AG09309 (cell line): ENCODE measurements around the gene TBC1D22B.
"Not testable (repeated sequence)": the region's sequence is repeated elsewhere in the genome, so short reads cannot be mapped to it uniquely, and the experiment has no call there.

ENCODE experiments used
- DNase-seq: peaks from one replicate; pipeline ENCODE4 v3.0.0-alpha.2; 2010; ENCODE audit warnings: low read depth
- H3K4me3 ChIP-seq: 2 replicates; pipeline ENCODE4 v1.5.1; 2011; ENCODE audit warnings: mild to moderate bottlenecking, low read depth, low read length, moderate library complexity; ENCODE audit not compliant: control insufficient read depth
- TF ChIP-seq, protein P1 (sequence below): IDR thresholded peaks from 2 replicates; pipeline ENCODE4 v1.5.1; 2011; ENCODE audit warnings: mild to moderate bottlenecking, low read depth, low read length, inconsistent platforms; ENCODE audit not compliant: insufficient read depth, control insufficient read depth; ENCODE audit errors: missing control alignments

Gene TBC1D22B

DNA sequence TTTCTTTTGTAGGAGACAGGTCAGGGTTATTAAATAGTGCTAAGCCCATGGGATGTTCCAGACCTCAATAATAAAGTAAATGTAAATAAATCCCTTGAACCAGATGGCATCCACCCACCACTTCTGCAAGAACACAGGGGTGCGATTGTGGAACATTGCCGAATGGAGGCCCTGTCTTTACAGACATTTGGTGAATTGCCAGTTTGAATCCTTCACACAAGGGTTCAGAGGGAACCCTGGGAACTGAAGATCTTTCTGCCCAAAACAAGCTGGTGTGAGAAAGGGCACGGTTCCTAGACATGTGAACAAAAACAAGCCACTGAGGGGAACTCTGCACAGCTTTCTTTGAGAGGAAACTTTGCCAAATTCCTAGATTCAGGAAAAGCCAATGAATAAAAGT is 66.0 kb downstream of the TBC1D22B start:
- no peak overlapping the region for H3K4me3 ChIP-seq
- TF ChIP-seq, protein P1, sequence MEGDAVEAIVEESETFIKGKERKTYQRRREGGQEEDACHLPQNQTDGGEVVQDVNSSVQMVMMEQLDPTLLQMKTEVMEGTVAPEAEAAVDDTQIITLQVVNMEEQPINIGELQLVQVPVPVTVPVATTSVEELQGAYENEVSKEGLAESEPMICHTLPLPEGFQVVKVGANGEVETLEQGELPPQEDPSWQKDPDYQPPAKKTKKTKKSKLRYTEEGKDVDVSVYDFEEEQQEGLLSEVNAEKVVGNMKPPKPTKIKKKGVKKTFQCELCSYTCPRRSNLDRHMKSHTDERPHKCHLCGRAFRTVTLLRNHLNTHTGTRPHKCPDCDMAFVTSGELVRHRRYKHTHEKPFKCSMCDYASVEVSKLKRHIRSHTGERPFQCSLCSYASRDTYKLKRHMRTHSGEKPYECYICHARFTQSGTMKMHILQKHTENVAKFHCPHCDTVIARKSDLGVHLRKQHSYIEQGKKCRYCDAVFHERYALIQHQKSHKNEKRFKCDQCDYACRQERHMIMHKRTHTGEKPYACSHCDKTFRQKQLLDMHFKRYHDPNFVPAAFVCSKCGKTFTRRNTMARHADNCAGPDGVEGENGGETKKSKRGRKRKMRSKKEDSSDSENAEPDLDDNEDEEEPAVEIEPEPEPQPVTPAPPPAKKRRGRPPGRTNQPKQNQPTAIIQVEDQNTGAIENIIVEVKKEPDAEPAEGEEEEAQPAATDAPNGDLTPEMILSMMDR: no peak
- DNase-seq: no peak

DNA sequence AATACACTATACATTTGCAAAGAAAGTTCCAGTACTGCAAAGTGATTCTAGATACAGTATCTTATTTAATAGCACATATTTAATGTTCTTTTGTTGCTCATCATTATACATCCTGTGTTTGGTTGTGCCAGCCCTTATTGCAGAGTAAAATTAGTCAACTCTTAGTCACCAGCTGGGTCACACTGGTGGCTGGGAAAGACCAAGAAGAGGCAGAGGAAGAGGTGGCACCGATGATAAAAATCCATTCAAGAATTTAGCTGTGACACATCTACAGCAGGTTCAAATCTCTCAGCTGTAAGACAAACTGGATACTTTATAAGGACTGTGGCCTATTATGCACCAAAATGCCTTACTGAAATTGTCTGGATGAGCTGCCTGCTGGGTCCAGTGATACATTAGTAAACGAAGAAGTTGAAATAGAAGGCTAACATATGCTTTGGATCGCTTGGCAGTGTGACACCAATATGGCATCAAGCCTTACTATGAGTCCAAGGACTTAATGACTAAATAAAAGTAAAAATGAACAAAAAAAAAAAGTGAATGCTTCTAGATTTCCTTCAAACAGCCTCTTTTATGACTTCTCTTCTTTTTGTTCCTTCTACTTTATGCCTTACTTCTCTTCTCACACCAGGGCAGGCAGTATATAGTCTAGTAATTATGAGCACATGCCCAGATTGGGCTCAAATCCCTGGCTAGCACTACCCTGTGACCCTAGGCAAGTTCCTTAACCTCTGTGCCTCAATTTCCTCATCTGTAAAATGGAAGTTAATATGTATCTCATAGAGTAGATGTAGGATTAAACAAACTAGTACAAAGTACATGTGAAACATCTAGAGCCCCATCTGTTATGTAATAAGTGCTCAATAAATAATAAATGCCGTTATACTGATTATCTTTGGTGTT is 66.8 kb downstream of the TBC1D22B start:
- DNase-seq: no peak
- TF ChIP-seq, protein P1: no peak
- no peak overlapping the region for H3K4me3 ChIP-seq

DNA sequence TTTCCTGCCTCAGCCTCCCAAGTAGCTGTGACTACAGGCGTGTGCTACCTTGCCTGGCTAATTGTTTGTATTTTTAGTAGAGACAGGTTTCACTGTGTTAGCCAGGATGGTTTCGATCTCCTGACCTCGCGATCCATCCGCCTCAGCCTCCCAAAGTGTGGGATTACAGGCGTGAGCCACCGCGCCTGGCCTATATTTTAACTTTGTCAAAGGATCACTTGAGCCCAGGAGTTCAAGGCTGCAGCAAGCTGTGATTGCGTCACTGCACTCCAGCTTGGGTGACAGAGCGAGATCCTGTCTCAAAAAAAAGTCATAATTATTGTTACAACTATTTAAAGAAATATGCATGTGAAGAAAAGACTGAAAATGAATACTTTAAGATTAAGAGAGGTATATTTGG is 72.8 kb downstream of the TBC1D22B start:
- not testable (repeated sequence) for DNase-seq, H3K4me3 ChIP-seq

DNA sequence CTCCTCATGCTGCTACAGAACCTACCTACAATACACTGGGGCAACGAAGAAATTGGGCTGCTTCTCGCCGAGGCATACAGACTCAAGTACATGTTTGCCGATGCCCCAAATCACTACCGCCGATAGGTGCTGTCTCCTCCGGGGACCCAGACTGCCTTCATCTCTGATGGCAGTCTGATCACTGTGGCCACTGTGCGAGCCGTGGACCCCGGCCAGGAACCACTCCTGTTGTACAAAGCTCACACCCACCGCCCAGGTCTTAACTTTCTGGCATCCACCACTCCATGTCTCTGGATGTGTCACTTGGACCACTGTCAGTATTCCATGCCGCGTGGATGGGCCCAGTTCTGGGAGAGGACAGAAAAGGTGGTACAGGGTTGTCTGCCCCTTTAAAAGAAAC is 73.5 kb downstream of the TBC1D22B start:
- TF ChIP-seq, protein P1: no peak
- H3K4me3 ChIP-seq: no peak overlapping the region
- DNase-seq: no peak

DNA sequence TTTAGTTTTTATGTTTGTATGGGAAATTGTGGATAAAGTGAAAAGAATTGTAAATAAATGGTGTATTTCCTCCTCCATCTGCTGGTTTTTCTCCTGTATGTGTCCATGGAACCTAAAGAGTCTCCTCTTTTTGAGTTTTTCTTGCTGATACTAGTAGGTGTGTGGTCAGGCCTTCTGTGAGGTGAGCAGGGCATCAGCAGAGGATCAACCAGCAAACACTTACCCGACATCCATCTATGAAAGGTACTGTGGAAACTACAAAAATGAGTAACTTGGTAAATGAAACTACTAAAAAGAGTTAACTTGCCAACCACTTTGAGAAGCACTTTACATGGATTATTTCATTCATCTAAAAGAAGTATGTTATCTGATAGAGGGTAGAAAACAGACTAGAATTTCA is 75.3 kb downstream of the TBC1D22B start:
- TF ChIP-seq, protein P1: no peak
- no peak for DNase-seq
- H3K4me3 ChIP-seq: no peak overlapping the region

DNA sequence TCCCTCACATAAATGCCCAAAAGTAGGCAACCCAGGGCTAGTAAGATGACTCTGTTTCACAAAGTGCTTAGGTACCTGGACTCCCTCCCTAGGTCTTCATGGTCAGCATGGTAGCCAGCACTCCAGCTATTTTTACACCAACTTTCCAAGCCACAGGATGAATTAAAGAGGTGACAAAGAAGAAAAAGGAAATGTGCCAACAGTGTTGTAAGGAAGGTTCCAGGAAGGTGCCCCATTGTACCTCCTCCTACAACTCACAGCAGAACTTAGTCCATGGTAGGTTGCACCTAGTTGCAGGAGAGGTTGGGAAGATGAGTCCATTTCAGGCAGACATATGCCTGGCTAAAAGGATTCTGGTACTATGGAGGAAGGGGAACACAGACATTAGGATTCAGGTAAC is 76.5 kb downstream of the TBC1D22B start:
- H3K4me3 ChIP-seq: no peak overlapping the region
- TF ChIP-seq, protein P1: no peak
- DNase-seq: no peak

DNA sequence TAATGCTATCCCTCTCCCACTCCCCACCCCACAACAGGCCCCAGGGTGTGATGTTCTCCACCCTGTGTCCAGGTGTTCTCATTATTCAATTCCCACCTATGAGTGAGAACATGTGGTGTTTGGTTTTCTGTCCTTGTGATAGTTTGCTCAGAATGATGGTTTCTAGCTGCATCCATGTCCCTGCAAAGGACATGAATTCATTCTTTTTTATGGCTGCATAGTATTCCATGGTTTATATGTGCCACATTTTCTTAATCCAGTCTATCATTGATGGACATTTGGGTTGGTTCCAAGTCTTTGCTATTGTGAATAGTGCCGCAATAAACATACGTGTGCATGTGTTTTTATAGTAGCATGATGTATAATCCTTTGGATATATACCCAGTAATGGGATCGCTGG is 80.7 kb downstream of the TBC1D22B start:
- not testable (repeated sequence) for H3K4me3 ChIP-seq, DNase-seq

DNA sequence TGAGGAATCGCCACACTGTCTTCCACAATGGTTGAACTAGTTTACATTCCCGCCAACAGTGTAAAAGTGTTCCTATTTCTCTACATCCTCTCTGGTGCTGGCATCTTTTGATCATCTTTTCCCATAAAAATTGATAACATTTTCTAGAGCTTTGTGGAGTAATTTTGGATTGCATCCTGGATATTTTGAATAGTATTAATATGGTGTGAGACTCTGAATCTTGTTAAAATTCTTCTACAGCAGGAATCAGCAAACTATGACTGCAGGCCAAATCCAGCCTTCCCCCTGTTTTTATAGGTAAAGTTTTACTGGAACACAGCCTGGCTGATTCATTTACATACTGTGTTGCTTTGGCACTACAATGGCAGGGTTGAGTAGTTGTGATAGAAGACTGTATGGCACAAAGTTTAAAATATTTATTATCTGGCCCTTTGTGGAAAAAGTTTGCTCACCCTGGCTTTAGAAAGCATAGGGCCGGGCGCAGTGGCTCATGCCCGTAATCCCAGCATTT is 81.2 kb downstream of the TBC1D22B start:
- H3K4me3 ChIP-seq: no peak overlapping the region
- DNase-seq: no peak
- TF ChIP-seq, protein P1: no peak
